ENCODE data around the gene PRKCH.

GRCh38 chr14:61335049-61335448 is 13.7 kb downstream of the PRKCH start:
- TF ChIP-seq CTCF (IDR thresholded peaks at IDR 0.05) = no peak
- TF ChIP-seq CREB1 (CRISPR knock-in tag; IDR thresholded peaks at IDR 0.05) = no peak
- TF ChIP-seq E2F4 (CRISPR knock-in tag; IDR thresholded peaks at IDR 0.05; ENCODE audit: borderline replicate concordance, low read depth) = no peak
- no peak for TF ChIP-seq FOXK1 (CRISPR knock-in tag; IDR thresholded peaks at IDR 0.05)
- TF ChIP-seq RELA (CRISPR knock-in tag; IDR thresholded peaks at IDR 0.05; ENCODE audit: borderline replicate concordance) = no peak
- TF ChIP-seq MLX (CRISPR knock-in tag; IDR thresholded peaks at IDR 0.05) = no peak
- TF ChIP-seq TCF7 (CRISPR knock-in tag; IDR thresholded peaks at IDR 0.05; ENCODE audit: low read depth) = no peak
- no peak for TF ChIP-seq IRF2 (CRISPR knock-in tag; IDR thresholded peaks at IDR 0.05; ENCODE audit: borderline replicate concordance, low read depth)
- no peak for TF ChIP-seq ZNF416 (CRISPR knock-in tag; IDR thresholded peaks at IDR 0.05)
- no peak for TF ChIP-seq FOXJ3 (CRISPR knock-in tag; IDR thresholded peaks at IDR 0.05; ENCODE audit: borderline replicate concordance)
- TF ChIP-seq E2F5 (CRISPR knock-in tag; IDR thresholded peaks at IDR 0.05) = no peak

Data from WTC11 (cell line).